ENCODE results near the gene TMEM150A. TPM values are rescaled to one million over a fixed set of nuclear protein-coding genes. Genes with fewer than 3 reads are reported as not detected.
"Not testable (repeated sequence)": the region's sequence is repeated elsewhere in the genome, so short reads cannot be mapped to it uniquely, and the experiment has no call there.

Gene TMEM150A
- total RNA-seq, result 5.8 and 14.2 TPM in 2 replicates

GRCh38 chr2:85602476-85603234 lies at the start of gene TMEM150A:
Gene TMEM150A (minus strand): TSS chr2:85602698. CDS start chr2:85601948, 750 bp downstream.
- DNase-seq (ENCODE audit: low read depth in 2 of 2), result peak; percentile 64 to 89

GRCh38 chr2:85652056-85652455 lies 49.6 kb upstream of the TMEM150A start:
- DNase-seq (ENCODE audit: low read depth in 2 of 2), result no peak

GRCh38 chr2:85651097-85651496 lies 48.6 kb upstream of the TMEM150A start:
- no peak for DNase-seq (ENCODE audit: low read depth in 2 of 2)

GRCh38 chr2:85650456-85650855 lies 48.0 kb upstream of the TMEM150A start:
- no peak for DNase-seq (ENCODE audit: low read depth in 2 of 2)

- peak in 1 of 2 donors; percentile 34 for DNase-seq (ENCODE audit: low read depth in 2 of 2)
Measured at GRCh38 chr2:85649201-85650190, 47.0 kb upstream of the TMEM150A start.

GRCh38 chr2:85648619-85649018 lies 46.1 kb upstream of the TMEM150A start:
- peak in 1 of 2 donors; percentile 60 for DNase-seq (ENCODE audit: low read depth in 2 of 2)

GRCh38 chr2:85647823-85648526 lies 45.5 kb upstream of the TMEM150A start:
- no peak for DNase-seq (ENCODE audit: low read depth in 2 of 2)

- DNase-seq (ENCODE audit: low read depth in 2 of 2), result no peak
Measured at GRCh38 chr2:85646166-85646565, 43.7 kb upstream of the TMEM150A start.

GRCh38 chr2:85644909-85645308 lies 42.4 kb upstream of the TMEM150A start:
- no peak for DNase-seq (ENCODE audit: low read depth in 2 of 2)

- DNase-seq (ENCODE audit: low read depth in 2 of 2), result no peak
Measured at GRCh38 chr2:85642725-85643124, 40.2 kb upstream of the TMEM150A start.

- DNase-seq (ENCODE audit: low read depth in 2 of 2), result no peak
Measured at GRCh38 chr2:85635636-85636035, 33.1 kb upstream of the TMEM150A start.

GRCh38 chr2:85635011-85635410 lies 32.5 kb upstream of the TMEM150A start:
- no peak for DNase-seq (ENCODE audit: low read depth in 2 of 2)

GRCh38 chr2:85631316-85631715 lies 28.8 kb upstream of the TMEM150A start:
- DNase-seq (ENCODE audit: low read depth in 2 of 2), result no peak

GRCh38 chr2:85628658-85629057 lies 26.2 kb upstream of the TMEM150A start:
- no peak for DNase-seq (ENCODE audit: low read depth in 2 of 2)

- DNase-seq (ENCODE audit: low read depth in 2 of 2), result no peak
Measured at GRCh38 chr2:85623991-85624390, 21.5 kb upstream of the TMEM150A start.

GRCh38 chr2:85621338-85621737 lies 18.8 kb upstream of the TMEM150A start:
- DNase-seq (ENCODE audit: low read depth in 2 of 2), result no peak

- no peak for DNase-seq (ENCODE audit: low read depth in 2 of 2)
Measured at GRCh38 chr2:85619617-85620016, 17.1 kb upstream of the TMEM150A start.

- not testable (repeated sequence) for DNase-seq (ENCODE audit: low read depth in 2 of 2)
Measured at GRCh38 chr2:85617723-85618122, 15.2 kb upstream of the TMEM150A start.

- no peak for DNase-seq (ENCODE audit: low read depth in 2 of 2)
Measured at GRCh38 chr2:85615413-85615728, 12.9 kb upstream of the TMEM150A start.

GRCh38 chr2:85614757-85615156 lies 12.3 kb upstream of the TMEM150A start:
- not testable (repeated sequence) for DNase-seq (ENCODE audit: low read depth in 2 of 2)

- DNase-seq (ENCODE audit: low read depth in 2 of 2), result no peak
Measured at GRCh38 chr2:85613717-85614515, 11.4 kb upstream of the TMEM150A start.

Data from dermis microvascular lymphatic vessel endothelial cell (primary cell).